Measurements from ENCODE around the gene DDR2. TPM values are rescaled to one million over a fixed set of nuclear protein-coding genes. Genes with fewer than 3 reads are reported as not detected.

Gene DDR2
- total RNA-seq, 1 donor from 2014 or later = 54.4 TPM

- peaks cover 6% of the 10 kb centered on the region for H3K9me3 Mint-ChIP-seq
- H3K27ac Mint-ChIP-seq = peak overlapping the region; percentile 37
- no peak overlapping the region for H3K4me3 Mint-ChIP-seq
Measured at GRCh38 chr1:162612606-162613400, 19.5 kb upstream of the DDR2 start.

GRCh38 chr1:162616848-162617247 lies 15.4 kb upstream of the DDR2 start:
- no peak for TF ChIP-seq CTCF (conservative IDR thresholded peaks at IDR 0.05)
- Mint-ChIP-seq H3K27me3 (no peaks in the 10 kb centered on the region), H3K36me3 (peaks cover 4% of the 10 kb centered on the region), H3K4me1 (ENCODE audit: unreplicated experiment) (peaks cover 9% of the 10 kb centered on the region), H3K9me3 (peaks cover 6% of the 10 kb centered on the region), H3K4me3 (no peak overlapping the region), H3K27ac (no peak overlapping the region)
- DNase-seq (ENCODE audit: extremely low spot score, unreplicated experiment) = no peak

More at GRCh38 chr1:162612606-162613400, 19.5 kb upstream of the DDR2 start:
- no peak for DNase-seq (ENCODE audit: extremely low spot score, unreplicated experiment)
- Mint-ChIP-seq H3K4me1 (ENCODE audit: unreplicated experiment) (peaks cover 5% of the 10 kb centered on the region), H3K36me3 (peaks cover 4% of the 10 kb centered on the region), H3K27me3 (no peaks in the 10 kb centered on the region)
- no peak for TF ChIP-seq CTCF (conservative IDR thresholded peaks at IDR 0.05)

GRCh38 chr1:162617513-162617912 lies 14.8 kb upstream of the DDR2 start:
- Mint-ChIP-seq H3K27ac (no peak overlapping the region), H3K9me3 (peaks cover 6% of the 10 kb centered on the region), H3K27me3 (no peaks in the 10 kb centered on the region), H3K4me3 (no peak overlapping the region), H3K36me3 (peaks cover 4% of the 10 kb centered on the region), H3K4me1 (ENCODE audit: unreplicated experiment) (peaks cover 9% of the 10 kb centered on the region)
- no peak for TF ChIP-seq CTCF (conservative IDR thresholded peaks at IDR 0.05)
- no peak for DNase-seq (ENCODE audit: extremely low spot score, unreplicated experiment)

GRCh38 chr1:162619076-162619475 lies 13.2 kb upstream of the DDR2 start:
- DNase-seq (ENCODE audit: extremely low spot score, unreplicated experiment) = no peak

GRCh38 chr1:162621256-162621655 lies 11.0 kb upstream of the DDR2 start:
- Mint-ChIP-seq H3K4me1 (ENCODE audit: unreplicated experiment) (peaks cover 8% of the 10 kb centered on the region), H3K36me3 (peaks cover 4% of the 10 kb centered on the region), H3K27ac (no peak overlapping the region), H3K9me3 (peaks cover 6% of the 10 kb centered on the region), H3K4me3 (no peak overlapping the region), H3K27me3 (peaks cover 2% of the 10 kb centered on the region)
- no peak for DNase-seq (ENCODE audit: extremely low spot score, unreplicated experiment)
- no peak for TF ChIP-seq CTCF (conservative IDR thresholded peaks at IDR 0.05)

More at GRCh38 chr1:162619076-162619475, 13.2 kb upstream of the DDR2 start:
- H3K4me3 Mint-ChIP-seq = no peak overlapping the region
- TF ChIP-seq CTCF (conservative IDR thresholded peaks at IDR 0.05) = no peak
- H3K36me3 Mint-ChIP-seq = peaks cover 4% of the 10 kb centered on the region
- peaks cover 4% of the 10 kb centered on the region for H3K4me1 Mint-ChIP-seq (ENCODE audit: unreplicated experiment)
- H3K9me3 Mint-ChIP-seq = peaks cover 6% of the 10 kb centered on the region
- H3K27me3 Mint-ChIP-seq = no peaks in the 10 kb centered on the region
- no peak overlapping the region for H3K27ac Mint-ChIP-seq
